ENCODE measurements around the gene SOX18.

DNA sequence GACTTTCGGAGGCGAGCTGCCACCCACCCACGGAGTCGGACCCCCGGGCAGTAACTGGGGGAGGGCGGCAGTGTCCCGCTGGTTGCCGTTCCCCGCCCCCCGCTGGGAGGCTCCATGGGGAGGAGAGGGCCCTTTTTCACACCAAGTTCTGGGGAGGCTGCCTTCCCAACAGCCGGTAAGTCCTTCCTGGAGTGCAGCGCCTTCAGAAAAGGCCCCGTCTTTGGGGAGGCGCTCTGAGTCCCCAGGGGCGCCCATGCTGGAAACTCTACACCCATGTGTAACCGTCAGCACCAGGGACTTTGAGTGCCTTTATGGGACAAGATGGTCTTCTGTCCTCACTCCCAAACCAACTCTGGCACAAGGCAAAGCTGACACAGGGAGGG, 430 bp upstream of the SOX18 start:
- TF ChIP-seq POLR2A (IDR thresholded peaks at IDR 0.05), result no peak
- TF ChIP-seq, protein P1, sequence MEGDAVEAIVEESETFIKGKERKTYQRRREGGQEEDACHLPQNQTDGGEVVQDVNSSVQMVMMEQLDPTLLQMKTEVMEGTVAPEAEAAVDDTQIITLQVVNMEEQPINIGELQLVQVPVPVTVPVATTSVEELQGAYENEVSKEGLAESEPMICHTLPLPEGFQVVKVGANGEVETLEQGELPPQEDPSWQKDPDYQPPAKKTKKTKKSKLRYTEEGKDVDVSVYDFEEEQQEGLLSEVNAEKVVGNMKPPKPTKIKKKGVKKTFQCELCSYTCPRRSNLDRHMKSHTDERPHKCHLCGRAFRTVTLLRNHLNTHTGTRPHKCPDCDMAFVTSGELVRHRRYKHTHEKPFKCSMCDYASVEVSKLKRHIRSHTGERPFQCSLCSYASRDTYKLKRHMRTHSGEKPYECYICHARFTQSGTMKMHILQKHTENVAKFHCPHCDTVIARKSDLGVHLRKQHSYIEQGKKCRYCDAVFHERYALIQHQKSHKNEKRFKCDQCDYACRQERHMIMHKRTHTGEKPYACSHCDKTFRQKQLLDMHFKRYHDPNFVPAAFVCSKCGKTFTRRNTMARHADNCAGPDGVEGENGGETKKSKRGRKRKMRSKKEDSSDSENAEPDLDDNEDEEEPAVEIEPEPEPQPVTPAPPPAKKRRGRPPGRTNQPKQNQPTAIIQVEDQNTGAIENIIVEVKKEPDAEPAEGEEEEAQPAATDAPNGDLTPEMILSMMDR (IDR thresholded peaks at IDR 0.05), result no peak

Data from lower leg skin (tissue), 3 donors.